ENCODE results near the gene HOXB8. TPM values are rescaled to one million over a fixed set of nuclear protein-coding genes. Genes with fewer than 3 reads are reported as not detected.

HOXB8 gene
- total RNA-seq, 2 donors from 2014 or later: not detected

GRCh38 chr17:48636177-48637018 is 21.3 kb upstream of the HOXB8 start:
- H3K27me3 ChIP-seq (ENCODE audit: control insufficient read depth, insufficient read depth, low read length, poor library complexity, severe bottlenecking): peaks cover 100% of the 10 kb centered on the region
- H3K9me3 Mint-ChIP-seq: peaks cover 2% of the 10 kb centered on the region
- H3K9ac ChIP-seq (ENCODE audit: extremely low read depth, low read length, poor library complexity, severe bottlenecking): no peak overlapping the region
- H3K9me3 ChIP-seq (ENCODE audit: control insufficient read depth, low read length): peaks cover 7% of the 10 kb centered on the region
- H3K4me1 ChIP-seq (ENCODE audit: control insufficient read depth, insufficient read depth, low read length): no peaks in the 10 kb centered on the region
- H3K36me3 Mint-ChIP-seq (ENCODE audit: low read depth): no peaks in the 10 kb centered on the region
- TF ChIP-seq CTCF (conservative IDR thresholded peaks at IDR 0.05): peak; percentile 90
- no peaks in the 10 kb centered on the region for H3K36me3 ChIP-seq (ENCODE audit: control insufficient read depth, insufficient read depth, low read length)
- peaks cover 100% of the 10 kb centered on the region for H3K27me3 Mint-ChIP-seq (ENCODE audit: insufficient read depth)
- H3K27ac ChIP-seq (ENCODE audit: low read depth, low read length): no peak overlapping the region
- H3K4me3 Mint-ChIP-seq: no peak overlapping the region
- no peak overlapping the region for H3K4me3 ChIP-seq (ENCODE audit: low read length)
- WGBS, 2 experiments (ENCODE audit: insufficient coverage in 1 of 2, insufficient read length in 1 of 2): 1 to 3% methylated on average over 16 to 39 of the region's 39 CpGs
- peaks cover 1% of the 10 kb centered on the region for H3K4me1 Mint-ChIP-seq
- no peak overlapping the region for H3K27ac Mint-ChIP-seq
- peak; percentile 100 for DNase-seq

GRCh38 chr17:48634493-48635208 is 19.6 kb upstream of the HOXB8 start:
- DNase-seq: peak; percentile 41

GRCh38 chr17:48633266-48633677 is 18.2 kb upstream of the HOXB8 start:
- WGBS, 2 experiments (ENCODE audit: insufficient coverage in 1 of 2, insufficient read length in 1 of 2): 2 to 6% methylated on average over 8 to 35 of the region's 35 CpGs
- H3K27me3 Mint-ChIP-seq (ENCODE audit: insufficient read depth): peaks cover 100% of the 10 kb centered on the region
- no peak overlapping the region for H3K4me3 Mint-ChIP-seq
- Histone ChIP-seq H3K36me3 (ENCODE audit: control insufficient read depth, insufficient read depth, low read length) (no peaks in the 10 kb centered on the region), H3K4me3 (ENCODE audit: low read length) (no peak overlapping the region), H3K27me3 (ENCODE audit: control insufficient read depth, insufficient read depth, low read length, poor library complexity, severe bottlenecking) (peaks cover 100% of the 10 kb centered on the region), H3K9me3 (ENCODE audit: control insufficient read depth, low read length) (peaks cover 7% of the 10 kb centered on the region), H3K9ac (ENCODE audit: extremely low read depth, low read length, poor library complexity, severe bottlenecking) (no peak overlapping the region), H3K27ac (ENCODE audit: low read depth, low read length) (no peak overlapping the region), H3K4me1 (ENCODE audit: control insufficient read depth, insufficient read depth, low read length) (no peaks in the 10 kb centered on the region)
- peaks cover 2% of the 10 kb centered on the region for H3K9me3 Mint-ChIP-seq
- H3K27ac Mint-ChIP-seq: no peak overlapping the region
- no peak for TF ChIP-seq CTCF (conservative IDR thresholded peaks at IDR 0.05)
- peak; percentile 71 for DNase-seq
- no peaks in the 10 kb centered on the region for H3K36me3 Mint-ChIP-seq (ENCODE audit: low read depth)
- no peaks in the 10 kb centered on the region for H3K4me1 Mint-ChIP-seq

More at GRCh38 chr17:48634493-48635208, 19.6 kb upstream of the HOXB8 start:
- WGBS, 2 experiments (ENCODE audit: insufficient coverage in 1 of 2, insufficient read length in 1 of 2): 39 to 42% methylated on average over 14 to 20 of the region's 20 CpGs
- peaks cover 100% of the 10 kb centered on the region for H3K27me3 Mint-ChIP-seq (ENCODE audit: insufficient read depth)
- no peaks in the 10 kb centered on the region for H3K4me1 Mint-ChIP-seq
- no peaks in the 10 kb centered on the region for H3K36me3 ChIP-seq (ENCODE audit: control insufficient read depth, insufficient read depth, low read length)
- no peak overlapping the region for H3K4me3 Mint-ChIP-seq
- no peak overlapping the region for H3K27ac Mint-ChIP-seq
- no peak overlapping the region for H3K4me3 ChIP-seq (ENCODE audit: low read length)
- H3K9me3 ChIP-seq (ENCODE audit: control insufficient read depth, low read length): peaks cover 7% of the 10 kb centered on the region
- no peak overlapping the region for H3K9ac ChIP-seq (ENCODE audit: extremely low read depth, low read length, poor library complexity, severe bottlenecking)
- no peaks in the 10 kb centered on the region for H3K36me3 Mint-ChIP-seq (ENCODE audit: low read depth)
- H3K27ac ChIP-seq (ENCODE audit: low read depth, low read length): no peak overlapping the region
- H3K4me1 ChIP-seq (ENCODE audit: control insufficient read depth, insufficient read depth, low read length): no peaks in the 10 kb centered on the region
- peaks cover 100% of the 10 kb centered on the region for H3K27me3 ChIP-seq (ENCODE audit: control insufficient read depth, insufficient read depth, low read length, poor library complexity, severe bottlenecking)
- H3K9me3 Mint-ChIP-seq: peaks cover 2% of the 10 kb centered on the region
- TF ChIP-seq CTCF (conservative IDR thresholded peaks at IDR 0.05): no peak
